ENCODE measurements around the gene FOXP1.

- TF ChIP-seq CTCF (IDR thresholded peaks at IDR 0.05) (no peak), POLR2A (IDR thresholded peaks at IDR 0.05) (no peak)
These were observed 403.0 kb downstream of the FOXP1 start for GRCh38 chr3:71180524-71180923.
